Suprapubic skin (tissue), 4 donors: Measurements from ENCODE around the gene ASTN2. TPM values are rescaled to one million over a fixed set of nuclear protein-coding genes. Genes with fewer than 3 reads are reported as not detected.

Experiments used
- DNase-seq, 2 donors: peaks; one replicate each; pipeline ENCODE4 v3.0.0-alpha.2; 2019; ENCODE audit warnings: low spot score in 2 of 2
- H3K27ac ChIP-seq: fragments of 200-600 bp; sonication (generic); one replicate; pipeline ENCODE4 v1.5.1; 2019
- H3K27me3 ChIP-seq: fragments of 200-600 bp; sonication (generic); one replicate; pipeline ENCODE4 v1.5.1; 2019
- H3K36me3 ChIP-seq: fragments of 200-600 bp; sonication (generic); one replicate; pipeline ENCODE4 v1.5.1; 2019
- H3K4me1 ChIP-seq: fragments of 200-600 bp; sonication (generic); one replicate; pipeline ENCODE4 v1.5.1; 2019
- H3K4me3 ChIP-seq: fragments of 200-600 bp; sonication (generic); one replicate; pipeline ENCODE4 v1.5.1; 2019; ENCODE audit warnings: mild to moderate bottlenecking
- H3K9me3 ChIP-seq: fragments of 200-600 bp; sonication (generic); one replicate; pipeline ENCODE4 v1.5.1; 2019
- CTCF ChIP-seq, 2 donors: fragments of 200-600 bp in 1 of 2; fragments of 450-650 bp in 1 of 2; sonication (generic) in 1 of 2; IDR thresholded peaks; one replicate each; pipeline ENCODE4 v1.5.1; 2016 to 2019; ENCODE audit warnings: antibody characterized with exemption in 2 of 2, mild to moderate bottlenecking in 1 of 2, moderate library complexity in 1 of 2
- EP300 ChIP-seq: sonication (generic); formaldehyde crosslinking; IDR thresholded peaks from one replicate; pipeline ENCODE4 v1.6.1; 2017; ENCODE audit warnings: antibody characterized with exemption
- POLR2A ChIP-seq, 2 donors: fragments of 450-650 bp; IDR thresholded peaks; one replicate each; pipeline ENCODE4 v1.6.1; 2017; ENCODE audit warnings: antibody characterized with exemption in 2 of 2, mild to moderate bottlenecking in 2 of 2, moderate library complexity in 2 of 2
- POLR2AphosphoS5 ChIP-seq, 3 donors: sonication (generic); formaldehyde crosslinking; IDR thresholded peaks; one replicate each; pipeline ENCODE4 v1.6.1; 2017; ENCODE audit warnings: antibody characterized with exemption in 3 of 3
- WGBS: methylation state at CpG from one replicate; pipeline ENCODE4 v1.1.5; 2018; 5-methylcytosine and 5-hydroxymethylcytosine counted together
- total RNA-seq, 4 donors: library from RNA; depleted of rRNA; stranded (reverse); fragments of >200 nt; gene quantifications; one replicate each; pipeline ENCODE4 v1.1.0, GENCODE V29; 2016

The ASTN2 gene
- total RNA-seq, 4 donors from 2014 or later = 2.0 to 6.9 (median 3.8) TPM

GRCh38 chr9:116493183-116493860 is 921.5 kb downstream of the ASTN2 start:
- 85% methylated on average over 8 of the region's 8 CpGs for WGBS
- no peaks in the 10 kb centered on the region for H3K4me1 ChIP-seq
- no peaks in the 10 kb centered on the region for H3K9me3 ChIP-seq

GRCh38 chr9:116491659-116492058 is 923.2 kb downstream of the ASTN2 start:
- no peaks in the 10 kb centered on the region for H3K9me3 ChIP-seq
- TF ChIP-seq CTCF (IDR thresholded peaks at IDR 0.05) (no peak), EP300 (no peak)
- no peak overlapping the region for H3K4me3 ChIP-seq
- no peaks in the 10 kb centered on the region for H3K4me1 ChIP-seq
- no peaks in the 10 kb centered on the region for H3K27me3 ChIP-seq
- H3K27ac ChIP-seq = no peak overlapping the region
- no peaks in the 10 kb centered on the region for H3K36me3 ChIP-seq
- no peak for DNase-seq

More at GRCh38 chr9:116493183-116493860, 921.5 kb downstream of the ASTN2 start:
- Histone ChIP-seq H3K27me3 (no peaks in the 10 kb centered on the region), H3K36me3 (no peaks in the 10 kb centered on the region), H3K27ac (no peak overlapping the region), H3K4me3 (no peak overlapping the region)
- DNase-seq = no peak
- TF ChIP-seq CTCF (IDR thresholded peaks at IDR 0.05) = no peak
- no peak for TF ChIP-seq EP300
- no peak for TF ChIP-seq POLR2A (IDR thresholded peaks at IDR 0.05)
- TF ChIP-seq POLR2AphosphoS5 (IDR thresholded peaks at IDR 0.05) = no peak

- no peak overlapping the region for H3K4me3 ChIP-seq
- no peaks in the 10 kb centered on the region for H3K36me3 ChIP-seq
- no peak for DNase-seq
- H3K27me3 ChIP-seq = no peaks in the 10 kb centered on the region
- TF ChIP-seq POLR2AphosphoS5 (IDR thresholded peaks at IDR 0.05) (no peak), EP300 (no peak), POLR2A (IDR thresholded peaks at IDR 0.05) (no peak), CTCF (IDR thresholded peaks at IDR 0.05) (no peak)
- no peak overlapping the region for H3K27ac ChIP-seq
- 81% methylated on average over 1 of the region's 1 CpG for WGBS
- no peaks in the 10 kb centered on the region for H3K9me3 ChIP-seq
- no peaks in the 10 kb centered on the region for H3K4me1 ChIP-seq
Measured at GRCh38 chr9:116491219-116491618, 923.6 kb downstream of the ASTN2 start.

DNA sequence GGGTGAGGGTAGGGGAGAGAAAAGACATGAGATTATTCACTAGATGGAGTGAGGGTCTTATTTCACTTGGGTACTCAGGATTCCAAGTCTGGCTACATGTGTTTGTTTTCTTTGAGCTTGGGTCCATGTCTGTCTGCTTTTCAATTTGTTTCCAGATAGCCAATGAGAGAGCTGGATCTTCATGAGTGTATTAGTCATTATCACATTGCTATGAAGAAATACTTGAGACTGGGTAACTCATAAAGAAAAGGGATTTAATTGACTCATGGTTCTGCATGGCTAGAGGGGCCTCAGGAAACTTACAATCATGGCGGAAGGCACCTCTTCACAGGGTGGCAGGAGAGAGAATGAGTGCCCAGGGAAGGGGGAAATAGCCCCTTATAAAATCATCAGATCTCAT is 924.5 kb downstream of the ASTN2 start:
- Histone ChIP-seq H3K4me3 (no peak overlapping the region), H3K9me3 (no peaks in the 10 kb centered on the region), H3K27me3 (no peaks in the 10 kb centered on the region), H3K4me1 (no peaks in the 10 kb centered on the region), H3K36me3 (no peaks in the 10 kb centered on the region), H3K27ac (no peak overlapping the region)
- WGBS = 94% methylated on average over 1 of the region's 1 CpG
- no peak for DNase-seq
- TF ChIP-seq CTCF (IDR thresholded peaks at IDR 0.05) = no peak
- TF ChIP-seq EP300 = no peak
- no peak for TF ChIP-seq POLR2A (IDR thresholded peaks at IDR 0.05)
- no peak for TF ChIP-seq POLR2AphosphoS5 (IDR thresholded peaks at IDR 0.05)

- WGBS = 96% methylated on average over 1 of the region's 1 CpG
- Histone ChIP-seq H3K4me1 (no peaks in the 10 kb centered on the region), H3K27ac (no peak overlapping the region), H3K9me3 (no peaks in the 10 kb centered on the region), H3K27me3 (no peaks in the 10 kb centered on the region), H3K36me3 (no peaks in the 10 kb centered on the region), H3K4me3 (no peak overlapping the region)
- TF ChIP-seq EP300 (no peak), POLR2A (IDR thresholded peaks at IDR 0.05) (no peak), CTCF (IDR thresholded peaks at IDR 0.05) (no peak), POLR2AphosphoS5 (IDR thresholded peaks at IDR 0.05) (no peak)
- DNase-seq = no peak
Measured at GRCh38 chr9:116488373-116488772, 926.5 kb downstream of the ASTN2 start.
